Neuron (in vitro differentiated cells): ENCODE measurements around the gene LRRC8A.
A peak's percentile ranks its signal among the peaks of the same experiment; 100 is the strongest.

Source experiments
- H2AFZ ChIP-seq: one replicate; pipeline ENCODE4 v1.6.1; 2013; ENCODE audit warnings: low read depth, mild to moderate bottlenecking, inconsistent platforms, low read length, moderate library complexity
- H3K27me3 ChIP-seq: one replicate; pipeline ENCODE4 v1.6.1; 2013; ENCODE audit warnings: low read length; ENCODE audit not compliant: insufficient read depth
- H3K36me3 ChIP-seq: one replicate; pipeline ENCODE4 v1.6.1; 2013; ENCODE audit warnings: low read length; ENCODE audit not compliant: insufficient read depth
- H3K4me1 ChIP-seq: one replicate; pipeline ENCODE4 v1.6.1; 2013; ENCODE audit warnings: low read length; ENCODE audit not compliant: insufficient read depth
- H3K4me3 ChIP-seq: 2 replicates; pipeline ENCODE4 v1.5.1; 2013; ENCODE audit warnings: mild to moderate bottlenecking, low read length, moderate library complexity
- H3K9me3 ChIP-seq: one replicate; pipeline ENCODE4 v1.6.1; 2013; ENCODE audit warnings: low read length

Gene LRRC8A

GRCh38 chr9:128913048-128913900 lies 31.3 kb downstream of the LRRC8A start:
- H3K9me3 ChIP-seq = peaks cover under 1% of the 10 kb centered on the region
- no peak overlapping the region for H2AFZ ChIP-seq
- H3K27me3 ChIP-seq = no peaks in the 10 kb centered on the region
- no peak overlapping the region for H3K4me3 ChIP-seq
- H3K4me1 ChIP-seq = no peaks in the 10 kb centered on the region
- H3K36me3 ChIP-seq = peaks cover 52% of the 10 kb centered on the region

GRCh38 chr9:128913995-128914772 lies 32.3 kb downstream of the LRRC8A start:
- no peak overlapping the region for H2AFZ ChIP-seq
- no peak overlapping the region for H3K4me3 ChIP-seq
- no peaks in the 10 kb centered on the region for H3K4me1 ChIP-seq
- H3K36me3 ChIP-seq = peaks cover 45% of the 10 kb centered on the region
- no peaks in the 10 kb centered on the region for H3K9me3 ChIP-seq
- no peaks in the 10 kb centered on the region for H3K27me3 ChIP-seq

GRCh38 chr9:128916204-128916603 lies 34.3 kb downstream of the LRRC8A start:
- no peak overlapping the region for H2AFZ ChIP-seq
- H3K9me3 ChIP-seq = no peaks in the 10 kb centered on the region
- no peaks in the 10 kb centered on the region for H3K27me3 ChIP-seq
- peaks cover 31% of the 10 kb centered on the region for H3K36me3 ChIP-seq
- no peaks in the 10 kb centered on the region for H3K4me1 ChIP-seq
- H3K4me3 ChIP-seq = no peak overlapping the region

- H3K27me3 ChIP-seq = no peaks in the 10 kb centered on the region
- H3K4me3 ChIP-seq = no peak overlapping the region
- H3K36me3 ChIP-seq = peaks cover 31% of the 10 kb centered on the region
- H3K4me1 ChIP-seq = no peaks in the 10 kb centered on the region
- H3K9me3 ChIP-seq = no peaks in the 10 kb centered on the region
- H2AFZ ChIP-seq = no peak overlapping the region
Observed at GRCh38 chr9:128916745-128917144, 34.8 kb downstream of the LRRC8A start.

GRCh38 chr9:128917151-128917849 lies 35.4 kb downstream of the LRRC8A start:
- Histone ChIP-seq H2AFZ (no peak overlapping the region), H3K27me3 (no peaks in the 10 kb centered on the region), H3K9me3 (no peaks in the 10 kb centered on the region), H3K4me1 (no peaks in the 10 kb centered on the region), H3K4me3 (no peak overlapping the region), H3K36me3 (peaks cover 31% of the 10 kb centered on the region)

GRCh38 chr9:128918921-128919320 lies 37.0 kb downstream of the LRRC8A start:
- peaks cover 25% of the 10 kb centered on the region for H3K36me3 ChIP-seq
- no peak overlapping the region for H3K4me3 ChIP-seq
- H2AFZ ChIP-seq = no peak overlapping the region
- no peaks in the 10 kb centered on the region for H3K9me3 ChIP-seq
- H3K27me3 ChIP-seq = no peaks in the 10 kb centered on the region
- H3K4me1 ChIP-seq = no peaks in the 10 kb centered on the region

- no peak overlapping the region for H3K4me3 ChIP-seq
- H3K27me3 ChIP-seq = no peaks in the 10 kb centered on the region
- peaks cover 24% of the 10 kb centered on the region for H3K36me3 ChIP-seq
- no peaks in the 10 kb centered on the region for H3K9me3 ChIP-seq
- H2AFZ ChIP-seq = no peak overlapping the region
- H3K4me1 ChIP-seq = no peaks in the 10 kb centered on the region
Observed at GRCh38 chr9:128919402-128920089, 37.6 kb downstream of the LRRC8A start.

GRCh38 chr9:128920381-128921058 lies 38.6 kb downstream of the LRRC8A start, which contains the start of gene PHYHD1:
Gene PHYHD1 (plus strand): TSS chr9:128920982. CDS start chr9:128922324, 1,342 bp downstream.
- Histone ChIP-seq H3K4me3 (no peak within 1 kb of the TSS), H3K9me3 (no peaks in the 10 kb centered on the region), H3K4me1 (no peaks in the 10 kb centered on the region), H3K36me3 (peaks cover 21% of the 10 kb centered on the region), H2AFZ (no peak within 1 kb of the TSS), H3K27me3 (no peaks in the 10 kb centered on the region)

- H3K4me1 ChIP-seq = no peaks in the 10 kb centered on the region
- no peak overlapping the region for H3K4me3 ChIP-seq
- no peaks in the 10 kb centered on the region for H3K9me3 ChIP-seq
- peaks cover 15% of the 10 kb centered on the region for H3K36me3 ChIP-seq
- no peaks in the 10 kb centered on the region for H3K27me3 ChIP-seq
- no peak overlapping the region for H2AFZ ChIP-seq
Observed at GRCh38 chr9:128921881-128922763, 40.2 kb downstream of the LRRC8A start.

- Histone ChIP-seq H3K4me3 (no peak overlapping the region), H3K4me1 (no peaks in the 10 kb centered on the region), H3K36me3 (peaks cover 4% of the 10 kb centered on the region), H3K27me3 (no peaks in the 10 kb centered on the region), H2AFZ (no peak overlapping the region), H3K9me3 (no peaks in the 10 kb centered on the region)
Observed at GRCh38 chr9:128923493-128923883, 41.6 kb downstream of the LRRC8A start.

GRCh38 chr9:128927731-128928411 lies 45.9 kb downstream of the LRRC8A start:
- Histone ChIP-seq H3K27me3 (no peaks in the 10 kb centered on the region), H2AFZ (peak overlapping the region; percentile 33), H3K36me3 (no peaks in the 10 kb centered on the region), H3K9me3 (no peaks in the 10 kb centered on the region), H3K4me3 (no peak overlapping the region), H3K4me1 (no peaks in the 10 kb centered on the region)
